CD14-positive monocyte (primary cell): Measurements from ENCODE around the gene EEF1AKMT3. TPM values are rescaled to one million over a fixed set of nuclear protein-coding genes. Genes with fewer than 3 reads are reported as not detected.
A peak's percentile ranks its signal among the peaks of the same experiment; 100 is the strongest.

ENCODE experiments used
- DNase-seq, 3 donors: peaks; one replicate each; pipeline ENCODE4 v3.0.0-alpha.2; 2011 to 2022
- H2AFZ ChIP-seq: 2 replicates; pipeline ENCODE4 v1.6.0; 2012; ENCODE audit warnings: mild to moderate bottlenecking, low read depth, low read length, inconsistent platforms; ENCODE audit not compliant: insufficient read depth, poor library complexity, severe bottlenecking
- H3K27ac ChIP-seq, 2 donors: 1 replicate in 1 of 2; 2 replicates in 1 of 2; pipeline ENCODE4 v1.5.1; 2012 to 2013; ENCODE audit warnings: low read length in 2 of 2, control low read depth in 1 of 2, inconsistent platforms in 1 of 2, low read depth in 1 of 2, mild to moderate bottlenecking in 1 of 2
- H3K27me3 ChIP-seq, 2 donors: one replicate each; pipeline versions ENCODE4 v1.6.0 to v1.6.1; 2011 to 2013; ENCODE audit warnings: low read length in 2 of 2; ENCODE audit not compliant: control insufficient read depth in 2 of 2, insufficient read depth in 2 of 2
- H3K36me3 ChIP-seq, 2 donors: replicated peaks in 1 of 2; 1 replicate in 1 of 2; 2 replicates in 1 of 2; pipeline versions ENCODE4 v1.5.1 to v1.6.1; 2012 to 2013; ENCODE audit warnings: low read length in 2 of 2, control low read depth in 1 of 2, inconsistent platforms in 1 of 2, mild to moderate bottlenecking in 1 of 2; ENCODE audit not compliant: insufficient read depth in 2 of 2, control insufficient read depth in 1 of 2
- H3K4me1 ChIP-seq, 2 donors: 1 replicate in 1 of 2; 2 replicates in 1 of 2; pipeline versions ENCODE4 v1.5.1 to v1.6.1; 2012 to 2013; ENCODE audit warnings: low read length in 2 of 2, control low read depth in 1 of 2, inconsistent platforms in 1 of 2, mild to moderate bottlenecking in 1 of 2, moderate library complexity in 1 of 2; ENCODE audit not compliant: insufficient read depth in 2 of 2, control insufficient read depth in 1 of 2
- H3K4me2 ChIP-seq: replicated peaks from 2 replicates; pipeline ENCODE3; 2012; ENCODE audit warnings: low read length, moderate library complexity, mild to moderate bottlenecking; ENCODE audit not compliant: poor library complexity, severe bottlenecking; ENCODE audit errors: extremely low read depth
- H3K4me3 ChIP-seq, 3 experiments: fragments of 200-600 bp in 1 of 3; sonication (generic) in 1 of 3; replicated peaks in 1 of 3; 1 replicate in 2 of 3; 2 replicates in 1 of 3; pipeline ENCODE4 v1.5.1; 2011 to 2013; ENCODE audit warnings: low read length in 3 of 3, mild to moderate bottlenecking in 3 of 3, control low read depth in 2 of 3, low read depth in 2 of 3, inconsistent platforms in 1 of 3, moderate library complexity in 1 of 3
- H3K79me2 ChIP-seq: 2 replicates; pipeline ENCODE4 v1.6.0; 2012; ENCODE audit warnings: mild to moderate bottlenecking, control low read depth, inconsistent platforms, low read length, moderate library complexity; ENCODE audit not compliant: insufficient read depth
- H3K9ac ChIP-seq: 2 replicates; pipeline ENCODE4 v1.6.0; 2017; ENCODE audit warnings: low read length, mild to moderate bottlenecking; ENCODE audit not compliant: insufficient read depth, poor library complexity, severe bottlenecking
- H3K9me3 ChIP-seq, 2 donors: replicated peaks in 1 of 2; 1 replicate in 1 of 2; 2 replicates in 1 of 2; pipeline versions ENCODE4 v1.5.1 to v1.6.1; 2012 to 2013; ENCODE audit warnings: low read length in 2 of 2, control low read depth in 1 of 2; ENCODE audit not compliant: control insufficient read depth in 1 of 2, insufficient read depth in 1 of 2
- H4K20me1 ChIP-seq: 2 replicates; pipeline ENCODE4 v1.6.0; 2012; ENCODE audit warnings: mild to moderate bottlenecking, low read length, control low read depth, moderate library complexity; ENCODE audit not compliant: insufficient read depth
- H3K27ac Mint-ChIP-seq, 7 donors: one replicate each; pipeline ENCODE4 v1.8.0; 2020; ENCODE audit warnings: mild to moderate bottlenecking in 7 of 7, mixed read lengths in 7 of 7, moderate library complexity in 6 of 7, inconsistent platforms in 2 of 7
- H3K27me3 Mint-ChIP-seq, 3 donors: one replicate each; pipeline ENCODE4 v1.8.0; 2021 to 2022; ENCODE audit warnings: low read depth in 3 of 3, mild to moderate bottlenecking in 3 of 3, mixed read lengths in 3 of 3, moderate library complexity in 3 of 3, inconsistent platforms in 1 of 3
- H3K36me3 Mint-ChIP-seq, 2 donors: one replicate each; pipeline ENCODE4 v1.8.0; 2020; ENCODE audit warnings: mixed read lengths in 2 of 2, inconsistent platforms in 1 of 2, mild to moderate bottlenecking in 1 of 2
- H3K4me1 Mint-ChIP-seq: one replicate; pipeline ENCODE4 v1.8.0; 2020; ENCODE audit warnings: mild to moderate bottlenecking, mixed read lengths
- H3K4me3 Mint-ChIP-seq, 2 donors: one replicate each; pipeline ENCODE4 v1.8.0; 2020; ENCODE audit warnings: mild to moderate bottlenecking in 2 of 2, mixed read lengths in 2 of 2, moderate library complexity in 1 of 2
- H3K9me3 Mint-ChIP-seq, 7 donors: one replicate each; pipeline ENCODE4 v1.8.0; 2020 to 2022; ENCODE audit warnings: mixed read lengths in 7 of 7, mild to moderate bottlenecking in 6 of 7, moderate library complexity in 6 of 7, inconsistent platforms in 2 of 7
- CTCF ChIP-seq: fragments of 200-600 bp; IDR thresholded peaks from one replicate; pipeline ENCODE4 v1.8.0; 2022; ENCODE audit warnings: antibody characterized with exemption, mild to moderate bottlenecking
- whole genome bisulfite sequencing: methylation state at CpG from one replicate; pipeline ENCODE4 v1.1.5; 2013; ENCODE audit warnings: missing lambda C conversion rate; ENCODE audit not compliant: insufficient coverage; 5-methylcytosine and 5-hydroxymethylcytosine counted together
- intact Hi-C, 2 donors: fragments of 100-400 bp; cut with micrococcal nuclease; formaldehyde crosslinking; loops; one replicate each; pipeline versions ENCODE4 v1.15.0 to v1.15.1; 2023
- polyA plus RNA-seq, 3 donors: library from polyadenylated mRNA; depleted of rRNA in 1 of 3; unstranded in 2 of 3; stranded (reverse) in 1 of 3; fragments of 300-500 nt in 2 of 3; fragments of >200 nt in 1 of 3; fragmentation: Illumina TruSeq in 2 of 3; gene quantifications; 1 replicate in 2 of 3; 2 replicates in 1 of 3; pipeline ENCODE4 v1.2.3, GENCODE V29; 2012 to 2021

EEF1AKMT3 gene
- polyA plus RNA-seq, 3 donors: 3.4 to 4.2 (median 3.4) TPM

GRCh38 chr12:57775044-57775443, 2.6 kb downstream of the EEF1AKMT3 start:
- Histone ChIP-seq H3K9me3 (no peaks in the 10 kb centered on the region), H3K9ac (no peak overlapping the region), H3K79me2 (no peaks in the 10 kb centered on the region), H3K4me1 (peaks cover 41 to 46% of the 10 kb centered on the region in 2 donors), H3K4me2 (no peak overlapping the region), H3K36me3 (no peaks in the 10 kb centered on the region), H3K4me3 (no peak overlapping the region), H4K20me1 (no peaks in the 10 kb centered on the region), H3K27me3 (no peaks in the 10 kb centered on the region), H2AFZ (no peak overlapping the region), H3K27ac (peak overlapping the region; percentile 12 to 26)
- DNase-seq: no peak
- Mint-ChIP-seq H3K4me1 (peaks cover 41% of the 10 kb centered on the region), H3K27ac (peak overlapping the region in 5 of 7 donors; percentile 59 to 81 (median 76)), H3K36me3 (peaks cover 11 to 13% of the 10 kb centered on the region in 2 donors), H3K9me3 (peaks cover 0 to 6% (median 0%) of the 10 kb centered on the region in 7 donors), H3K4me3 (no peak overlapping the region), H3K27me3 (peaks cover 0 to 2% (median 0%) of the 10 kb centered on the region in 3 donors)
- no peak for TF ChIP-seq CTCF
- intact Hi-C loops: no loop called here
- WGBS: no CpG with 5 or more reads among the region's 3 CpGs

- H3K9me3 Mint-ChIP-seq: peaks cover 0 to 6% (median 0%) of the 10 kb centered on the region in 7 donors
- Histone ChIP-seq H3K9ac (no peak overlapping the region), H3K4me2 (no peak overlapping the region), H3K9me3 (no peaks in the 10 kb centered on the region), H4K20me1 (no peaks in the 10 kb centered on the region), H3K27ac (peak overlapping the region; percentile 12 to 26), H3K79me2 (no peaks in the 10 kb centered on the region), H3K4me1 (peaks cover 48 to 52% of the 10 kb centered on the region in 2 donors), H3K36me3 (no peaks in the 10 kb centered on the region), H3K4me3 (no peak overlapping the region), H3K27me3 (no peaks in the 10 kb centered on the region), H2AFZ (peak overlapping the region; percentile 9)
- DNase-seq: peak; percentile 38 to 68 (median 54)
- 44% methylated on average over 4 of the region's 4 CpGs for WGBS
- H3K27me3 Mint-ChIP-seq: peaks cover 0 to 2% (median 0%) of the 10 kb centered on the region in 3 donors
- peak overlapping the region in 1 of 2 donors; percentile 2 for H3K4me3 Mint-ChIP-seq
- H3K4me1 Mint-ChIP-seq: peaks cover 44% of the 10 kb centered on the region
- intact Hi-C loops: no loop called here
- peak; percentile 11 for TF ChIP-seq CTCF
- H3K36me3 Mint-ChIP-seq: peaks cover 6 to 10% of the 10 kb centered on the region in 2 donors
- peak overlapping the region; percentile 22 to 82 (median 76) for H3K27ac Mint-ChIP-seq
Observed at GRCh38 chr12:57775563-57776246, 3.3 kb downstream of the EEF1AKMT3 start.
